ENCODE measurements around the gene GRIN3B.

- TF ChIP-seq POLR2A (IDR thresholded peaks at IDR 0.05; ENCODE audit: low read depth, low read length) (no peak), POLR2AphosphoS5 (IDR thresholded peaks at IDR 0.05; ENCODE audit: low read depth, low read length) (no peak)
These were observed 46.8 kb downstream of the GRIN3B start for GRCh38 chr19:1046836-1047695.

All from GM12892 (cell line).